ENCODE results near the gene DCXR. TPM values are rescaled to one million over a fixed set of nuclear protein-coding genes. Genes with fewer than 3 reads are reported as not detected.

The DCXR gene
- total and polyA plus RNA-seq, 2 experiments from 2014 or later, result 86.9 to 137 TPM

- H3K27ac Mint-ChIP-seq, result no peak overlapping the region
These were observed 46.2 kb upstream of the DCXR start for GRCh38 chr17:82083533-82084359.

More at GRCh38 chr17:82083533-82084359, 46.2 kb upstream of the DCXR start:
- H3K36me3 Mint-ChIP-seq (ENCODE audit: low read depth), result peaks cover 60% of the 10 kb centered on the region; the same call in 2 of the 3 replicates
- H3K9me3 Mint-ChIP-seq, result no peaks in the 10 kb centered on the region
- no peaks in the 10 kb centered on the region for H3K4me1 Mint-ChIP-seq
- no peak overlapping the region for H3K27ac ChIP-seq (ENCODE audit: low read depth)
- H3K27me3 ChIP-seq (ENCODE audit: insufficient read depth), result no peaks in the 10 kb centered on the region
- ATAC-seq, result no peak
- no peak overlapping the region for H3K4me3 Mint-ChIP-seq
- H2AFZ ChIP-seq, result no peak overlapping the region
- peaks cover 11% of the 10 kb centered on the region; the same call in 1 of the 2 replicates for H3K36me3 ChIP-seq (ENCODE audit: insufficient read depth)
- peaks cover 9% of the 10 kb centered on the region for H4K20me1 ChIP-seq (replicated peaks; ENCODE audit: insufficient read depth)
- H3F3A ChIP-seq (replicated peaks; ENCODE audit: low read depth), result peaks cover 13% of the 10 kb centered on the region
- H3K4me3 ChIP-seq, result no peak overlapping the region
- TF ChIP-seq ZNF114 (CRISPR knock-in tag; IDR thresholded peaks at IDR 0.05) (no peak), ZNF462 (CRISPR knock-in tag; IDR thresholded peaks at IDR 0.05) (no peak), NANOG (IDR thresholded peaks at IDR 0.05; ENCODE audit: borderline replicate concordance) (no peak), CTCF (conservative IDR thresholded peaks at IDR 0.05; ENCODE audit: low read depth in 2 of 2) (no peak), EZH2 (IDR thresholded peaks at IDR 0.05; ENCODE audit: low read depth, unreplicated experiment) (no peak), ZNF331 (CRISPR knock-in tag; IDR thresholded peaks at IDR 0.05; ENCODE audit: low read depth) (no peak), POLR2AphosphoS5 (IDR thresholded peaks at IDR 0.05; ENCODE audit: low read depth) (no peak), STAT1 (IDR thresholded peaks at IDR 0.05; ENCODE audit: unreplicated experiment) (no peak), EZH2phosphoT487 (IDR thresholded peaks at IDR 0.05; ENCODE audit: unreplicated experiment) (no peak), JUNB (IDR thresholded peaks at IDR 0.05; ENCODE audit: unreplicated experiment) (no peak), REST (IDR thresholded peaks at IDR 0.05; ENCODE audit: unreplicated experiment) (no peak), ETS1 (IDR thresholded peaks at IDR 0.05) (no peak), CREB1 (CRISPR knock-in tag; IDR thresholded peaks at IDR 0.05; ENCODE audit: low read depth) (no peak)
- no peaks in the 10 kb centered on the region for H3K4me1 ChIP-seq (ENCODE audit: insufficient read depth)
- DNase-seq (ENCODE audit: low spot score), result no peak
- no peaks in the 10 kb centered on the region for H3K79me2 ChIP-seq (replicated peaks; ENCODE audit: insufficient read depth)
- H3K9me2 ChIP-seq (ENCODE audit: insufficient read depth), result no peaks in the 10 kb centered on the region
- peaks cover 16% of the 10 kb centered on the region for H3K27me3 Mint-ChIP-seq (ENCODE audit: insufficient read depth, low read depth, poor library complexity)
- H3K4me2 ChIP-seq, result no peak overlapping the region

Data from GM23338 (cell line).